ENCODE results near the gene TMEM170B.

The TMEM170B gene, protein sequence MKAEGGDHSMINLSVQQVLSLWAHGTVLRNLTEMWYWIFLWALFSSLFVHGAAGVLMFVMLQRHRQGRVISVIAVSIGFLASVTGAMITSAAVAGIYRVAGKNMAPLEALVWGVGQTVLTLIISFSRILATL

DNA sequence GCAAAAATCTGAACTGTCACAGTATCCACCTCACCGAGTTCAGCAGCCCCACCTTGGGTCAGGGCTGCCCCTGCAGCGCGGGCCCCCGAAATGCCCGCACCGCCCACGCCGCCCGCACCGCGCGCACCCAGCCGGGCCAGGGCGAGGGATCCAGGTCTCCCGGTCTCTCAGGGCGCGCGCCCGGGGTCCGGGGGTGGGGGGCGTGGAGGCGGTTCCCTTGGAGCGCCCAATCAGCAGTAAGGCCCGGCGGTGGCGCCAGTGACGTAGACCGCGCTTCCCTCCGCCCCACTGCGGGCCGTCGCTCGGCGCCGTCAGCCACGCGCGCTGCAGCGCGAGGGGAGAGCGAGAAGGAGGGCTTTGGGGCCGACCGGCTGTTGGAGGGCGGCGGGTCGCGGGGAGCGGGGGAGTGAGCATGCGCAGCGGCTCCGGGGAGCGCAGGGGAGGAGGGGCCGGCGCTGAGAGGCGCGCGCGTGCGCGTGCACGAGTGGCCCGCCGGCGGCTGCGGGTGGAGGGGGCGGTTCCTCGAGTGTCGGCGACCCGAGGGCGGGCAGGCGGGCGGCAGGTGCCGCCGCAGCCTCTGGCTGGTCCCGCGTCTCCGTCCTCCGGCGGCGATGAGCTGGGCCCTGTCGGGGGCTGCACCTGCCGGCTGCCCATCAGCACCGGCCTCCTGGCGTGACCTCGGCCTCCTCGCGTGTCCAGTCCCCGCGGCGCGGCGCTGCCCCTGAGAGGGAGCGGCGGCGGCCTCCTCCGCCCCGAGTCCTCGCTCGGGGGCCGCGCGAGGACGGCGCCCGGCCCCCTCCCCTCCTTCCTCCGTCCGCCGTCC lies at the start of gene TMEM170B:
TSS of gene TMEM170B (plus strand) at position 521 of the 823 bp plus-strand sequence. CDS start 529 bp downstream, outside the sequence.
- peak; percentile 53 for DNase-seq (ENCODE audit: low read depth, low spot score)

DNA sequence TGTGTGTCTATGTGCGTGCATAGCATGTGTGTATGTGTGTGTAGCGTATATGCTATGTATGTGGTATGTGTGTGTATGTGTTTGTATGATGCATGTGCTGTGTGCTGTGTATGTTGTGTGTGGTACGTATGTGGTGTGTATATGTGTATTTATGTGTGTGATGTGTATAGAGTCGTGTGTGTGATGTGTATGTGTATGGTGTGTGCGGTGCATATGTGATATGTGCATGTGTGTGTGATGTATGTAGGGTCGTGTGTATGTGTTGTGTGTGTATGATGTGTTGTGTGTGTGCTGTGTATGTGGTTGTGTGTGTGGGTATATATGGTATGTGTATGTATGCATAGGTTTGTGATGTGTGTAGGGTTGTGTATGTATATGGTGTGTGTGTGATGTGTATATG lies 46.6 kb upstream of the TMEM170B start:
- no peak for DNase-seq (ENCODE audit: low read depth, low spot score)

DNA sequence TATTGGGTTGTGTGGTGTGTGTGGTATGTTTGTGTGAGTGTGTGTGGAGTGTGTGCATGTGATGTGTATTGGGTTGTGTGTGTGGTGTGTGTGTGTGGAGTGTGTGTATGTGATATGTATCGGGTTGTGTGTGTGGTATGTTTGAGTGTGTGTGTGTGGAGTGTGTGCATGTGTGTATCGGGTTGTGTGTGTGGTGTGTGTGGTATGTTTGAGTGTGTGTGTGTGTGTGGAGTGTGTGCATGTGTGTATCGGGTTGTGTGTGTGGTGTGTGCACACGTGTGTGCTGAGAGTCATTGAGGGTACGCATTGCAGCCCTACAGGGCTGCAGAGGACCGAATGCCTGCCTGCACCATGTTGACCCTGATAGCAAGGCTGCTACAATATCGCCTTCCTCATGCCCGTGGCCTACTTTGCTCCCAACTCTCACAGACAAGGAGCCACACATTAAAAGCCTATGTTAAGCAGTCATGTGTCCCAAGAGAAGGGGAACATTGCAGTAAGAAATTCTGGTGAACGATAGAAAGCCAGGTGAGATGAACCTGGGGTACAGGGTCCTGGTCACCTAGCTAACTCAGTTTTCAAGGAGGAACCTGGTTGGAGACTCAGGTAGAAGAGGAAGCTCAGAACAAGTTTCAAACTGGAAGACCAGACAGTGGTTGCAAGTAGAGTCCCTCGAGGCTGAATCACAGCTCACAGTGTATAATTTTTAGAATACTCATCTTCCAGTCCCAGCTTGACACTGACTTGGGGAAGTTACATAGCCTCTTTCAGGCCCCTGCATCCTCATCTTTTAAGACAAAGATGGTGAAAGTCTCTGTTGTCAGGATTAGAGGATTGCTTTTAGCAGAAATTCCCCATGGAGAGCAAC lies 45.7 kb upstream of the TMEM170B start:
- no peak for DNase-seq (ENCODE audit: low read depth, low spot score)

DNA sequence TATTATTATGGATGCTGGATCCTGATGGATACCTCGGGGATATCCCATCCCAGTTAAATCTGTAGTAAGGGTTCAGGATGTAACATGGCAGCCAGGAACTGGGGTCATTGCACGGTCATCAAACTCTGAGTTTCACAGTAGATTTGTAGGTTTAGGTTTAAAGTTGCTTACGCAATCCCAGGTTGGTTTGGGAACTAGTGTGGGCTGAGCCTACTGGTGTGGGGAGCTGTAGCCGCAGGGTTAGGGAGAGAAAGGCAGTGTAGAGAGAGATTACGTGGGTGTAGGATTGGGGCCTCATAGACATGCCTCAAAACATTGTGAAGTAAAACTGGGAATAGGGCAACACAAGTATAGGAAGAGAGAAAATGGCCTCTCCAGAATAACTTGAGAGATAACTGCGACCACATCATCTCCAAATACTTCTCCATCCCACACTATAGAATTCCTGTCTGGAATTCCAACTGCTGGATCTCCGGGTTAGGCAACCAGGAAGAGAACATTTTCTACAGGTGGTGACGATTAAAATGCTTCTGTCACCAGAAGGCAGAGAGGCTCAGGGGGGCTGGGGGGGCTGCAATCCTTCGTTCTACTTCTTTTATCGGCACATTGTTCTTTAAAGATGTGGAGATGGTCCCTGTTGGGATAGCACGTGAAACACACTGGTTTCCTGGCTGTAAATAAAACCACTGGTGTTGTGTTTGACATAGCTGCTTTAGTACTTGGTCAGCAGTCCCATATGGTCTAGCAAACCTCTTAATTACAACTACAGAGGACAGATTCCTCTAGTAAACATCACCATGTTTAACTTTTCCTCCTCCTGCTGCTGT lies 44.9 kb upstream of the TMEM170B start:
- no peak for DNase-seq (ENCODE audit: low read depth, low spot score)

DNA sequence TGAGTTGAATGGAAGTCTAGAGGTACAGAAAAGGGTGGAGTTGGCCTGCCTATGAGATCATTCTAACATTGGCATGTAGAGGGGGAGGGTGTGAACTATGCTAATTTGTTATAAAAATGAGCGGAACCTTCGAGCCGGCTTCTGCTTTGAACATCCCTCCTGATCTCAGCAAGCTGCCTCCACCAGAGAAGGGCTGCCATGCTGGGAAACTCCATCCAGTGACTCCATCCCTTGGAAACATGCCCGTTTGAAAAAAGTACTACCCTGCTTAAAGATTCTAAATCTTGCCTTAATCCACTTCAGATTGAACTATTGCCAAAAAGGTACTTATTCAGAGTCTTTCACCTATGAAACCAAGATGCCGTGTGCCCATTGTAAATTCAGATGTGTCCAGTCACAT lies 43.6 kb upstream of the TMEM170B start:
- DNase-seq (ENCODE audit: low read depth, low spot score): no peak

DNA sequence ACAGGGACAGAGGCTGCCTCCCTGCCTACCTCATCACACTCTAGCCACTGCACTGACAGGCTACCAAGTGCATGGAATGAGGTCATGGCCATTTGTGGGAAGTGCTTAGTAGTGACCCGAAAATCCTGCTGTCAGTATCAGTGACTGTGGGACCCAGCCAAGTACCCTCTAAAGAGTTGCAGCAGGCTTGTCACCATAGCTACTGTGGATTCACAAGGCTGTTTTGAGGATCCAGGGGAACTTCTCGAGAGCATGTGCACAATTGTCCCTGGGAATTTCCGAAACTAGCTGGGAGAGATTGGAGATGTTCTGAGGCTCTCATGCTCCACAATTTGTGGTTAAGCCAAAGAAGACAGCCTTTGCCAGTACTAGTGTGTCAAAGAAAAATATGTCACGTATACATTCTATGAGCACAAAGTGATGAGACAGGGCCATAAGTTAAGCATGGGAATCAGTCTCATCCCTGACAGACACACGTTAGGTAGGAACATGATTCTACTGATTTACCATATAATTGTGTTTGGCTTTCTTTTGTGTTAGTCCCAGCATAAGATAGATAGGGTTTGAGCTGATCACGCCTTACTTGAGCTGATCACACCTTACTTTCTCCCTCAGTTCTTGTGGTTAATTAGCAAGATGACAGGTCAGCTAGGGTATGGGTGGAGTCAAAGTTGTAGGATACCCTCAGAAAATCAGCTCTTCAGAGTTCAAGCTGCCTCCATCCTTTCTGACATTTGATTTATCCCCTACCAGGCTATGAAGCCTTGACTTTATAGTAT lies 42.6 kb upstream of the TMEM170B start:
- no peak for DNase-seq (ENCODE audit: low read depth, low spot score)

DNA sequence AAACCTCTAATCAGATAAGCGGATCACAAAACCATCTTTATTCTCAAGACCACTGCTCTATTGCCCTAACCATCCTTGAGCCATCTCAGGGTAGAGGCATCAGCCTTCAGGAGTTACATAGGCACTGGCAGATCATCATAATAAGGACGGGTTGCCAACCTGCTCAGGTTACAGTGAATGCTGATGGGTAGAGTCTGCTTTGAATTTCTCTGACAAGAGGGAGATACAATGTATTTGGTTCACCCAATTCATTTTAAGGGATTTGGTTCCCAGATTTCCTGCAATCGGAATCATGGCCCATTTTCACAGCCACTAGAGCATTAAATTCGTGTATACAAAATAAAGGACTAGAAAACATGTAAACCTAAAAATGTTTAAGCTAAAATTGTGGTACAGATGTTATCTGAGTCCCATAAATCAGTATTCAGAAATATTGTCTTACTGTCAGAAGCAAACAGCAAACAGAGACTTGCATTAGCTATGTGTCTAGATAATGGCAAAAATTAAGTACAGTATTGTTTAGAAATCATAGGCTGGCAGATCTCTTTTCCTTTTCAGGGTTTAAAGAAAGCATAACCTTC lies 41.9 kb upstream of the TMEM170B start:
- DNase-seq (ENCODE audit: low read depth, low spot score): no peak

DNA sequence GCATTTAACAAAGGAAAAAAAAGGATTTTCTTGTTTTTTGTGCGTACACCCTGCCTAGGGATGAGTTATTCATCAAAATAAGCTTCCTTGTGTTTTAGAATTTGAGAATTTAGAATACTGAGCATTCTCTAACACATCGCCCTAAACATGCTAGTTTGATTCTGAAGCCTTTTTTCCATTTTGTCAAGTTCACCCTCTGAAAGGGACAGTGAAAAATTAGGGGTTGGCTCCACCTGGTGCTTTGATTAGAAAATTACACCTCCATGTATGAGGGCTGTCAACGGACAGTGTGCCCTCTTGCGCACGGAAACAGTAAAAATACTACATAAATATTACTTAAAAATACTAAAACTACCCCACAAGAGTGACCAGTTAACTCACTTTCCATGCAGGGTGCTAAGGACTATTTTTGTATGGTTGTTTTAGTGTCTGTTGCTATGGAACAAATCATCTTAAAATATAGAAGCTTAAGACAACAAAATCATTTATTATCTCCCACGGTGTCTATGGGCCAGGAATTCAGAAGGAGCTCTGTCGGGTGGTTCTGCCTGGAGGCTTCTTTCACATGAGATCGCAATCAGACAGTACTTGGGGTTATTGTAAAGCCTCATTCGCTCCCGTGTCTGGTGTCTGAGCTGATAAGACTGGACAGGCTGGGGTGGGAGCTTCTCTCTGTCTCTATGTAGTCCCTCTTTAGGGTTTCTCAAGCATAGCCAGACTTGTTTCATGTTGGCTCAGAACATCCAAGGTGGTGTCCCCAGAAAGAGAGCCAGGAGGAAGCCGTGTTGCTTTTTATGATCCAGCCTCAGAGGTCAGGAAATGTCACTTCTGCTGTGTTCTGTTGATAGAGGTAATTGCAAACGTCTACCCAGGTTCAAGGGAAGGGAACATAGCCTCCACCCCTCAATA lies 41.1 kb upstream of the TMEM170B start:
- peak; percentile 67 for DNase-seq (ENCODE audit: low read depth, low spot score)

DNA sequence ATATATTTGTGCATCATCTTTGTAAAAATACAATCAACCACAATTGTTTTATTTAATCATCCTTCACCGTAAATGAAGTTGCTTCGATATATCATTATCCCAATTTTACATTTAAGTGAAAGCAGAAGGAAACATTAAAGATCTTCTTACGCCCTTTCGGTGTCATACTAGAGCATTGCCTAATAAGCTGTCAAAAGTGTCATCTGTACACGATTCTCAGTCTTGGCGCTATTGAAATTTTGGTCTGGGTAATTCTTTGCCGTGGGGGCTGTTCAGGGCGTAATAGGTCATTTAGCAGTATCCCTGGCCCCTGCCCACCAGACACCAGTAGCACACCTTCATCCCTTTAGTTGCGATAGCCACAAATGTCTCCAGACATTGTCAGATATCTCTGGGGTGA lies 40.4 kb upstream of the TMEM170B start:
- DNase-seq (ENCODE audit: low read depth, low spot score): no peak

DNA sequence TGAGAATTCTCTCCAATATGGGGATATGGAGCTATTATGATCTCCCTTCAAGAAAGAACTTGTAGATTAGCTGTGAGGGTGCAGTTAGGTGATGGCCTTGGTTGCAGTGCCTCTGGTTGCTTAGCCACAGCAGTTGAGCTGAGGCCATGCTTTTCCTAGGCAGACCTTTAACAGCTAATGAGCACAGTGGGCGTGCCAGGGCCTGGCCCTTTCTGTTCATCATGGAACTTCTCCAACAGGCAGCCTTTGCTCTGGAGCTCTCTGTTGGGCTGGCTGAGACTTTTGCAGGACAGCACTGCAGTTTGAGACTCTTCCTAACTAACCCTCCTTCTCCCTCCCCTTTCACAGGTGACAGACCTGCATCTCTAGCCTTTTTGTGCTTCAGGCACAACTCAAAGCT lies 39.7 kb upstream of the TMEM170B start:
- DNase-seq (ENCODE audit: low read depth, low spot score): no peak

DNA sequence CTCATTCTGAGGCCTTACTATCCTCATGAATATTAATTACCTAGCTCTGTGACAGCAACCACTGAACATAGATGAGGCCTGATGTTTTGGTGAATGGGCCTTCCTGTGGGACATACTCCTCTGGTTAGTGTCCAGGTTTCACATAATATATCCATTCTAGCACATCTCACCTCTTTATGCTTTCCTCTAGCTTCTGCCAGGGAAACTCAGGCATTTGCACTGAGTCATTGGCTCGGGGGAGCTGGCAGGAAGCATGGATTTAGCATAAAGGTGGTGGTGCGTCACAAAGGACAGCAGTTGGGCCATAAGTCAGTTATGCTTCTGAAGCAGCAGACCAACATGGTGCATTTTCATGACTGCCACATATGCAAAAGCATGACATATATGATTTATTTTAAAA lies 37.5 kb upstream of the TMEM170B start:
- DNase-seq (ENCODE audit: low read depth, low spot score): no peak

DNA sequence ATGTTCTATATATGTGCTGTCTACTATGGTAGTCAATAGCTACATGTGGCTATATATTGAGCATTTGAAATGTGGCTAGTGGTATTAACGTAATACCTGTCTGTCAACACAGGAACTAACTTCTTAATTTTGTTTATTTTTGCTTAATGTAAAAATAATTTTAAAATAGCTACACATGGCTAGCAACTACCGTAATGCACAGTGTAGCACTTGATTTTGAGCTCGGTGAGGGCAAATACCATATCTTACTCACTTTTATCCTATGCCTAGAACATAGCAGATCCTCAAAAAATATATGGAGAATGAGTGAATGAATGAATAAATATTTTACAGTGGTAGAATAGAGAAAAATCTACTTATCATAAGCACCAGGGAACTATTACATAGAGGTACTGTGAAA lies 28.1 kb upstream of the TMEM170B start:
- DNase-seq (ENCODE audit: low read depth, low spot score): no peak

DNA sequence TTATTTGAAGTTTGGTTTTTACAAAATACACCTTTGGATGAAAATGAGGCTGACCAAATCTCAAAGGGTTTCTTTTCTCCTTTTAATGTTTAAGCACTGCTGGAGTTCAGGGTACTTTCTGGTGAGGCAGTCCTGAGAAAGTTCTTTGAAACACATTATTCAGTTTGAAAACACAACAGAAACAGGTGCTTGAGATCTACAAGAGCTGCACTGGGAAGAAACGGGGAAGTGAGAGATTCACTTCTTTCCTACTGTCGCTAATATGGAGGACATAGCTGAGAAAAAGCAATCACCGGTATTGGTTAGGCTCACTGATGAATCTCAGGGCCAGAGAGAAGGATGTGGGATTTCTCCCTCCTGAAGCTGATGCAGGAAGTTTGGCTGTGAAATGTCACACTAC lies 22.9 kb upstream of the TMEM170B start:
- no peak for DNase-seq (ENCODE audit: low read depth, low spot score)

DNA sequence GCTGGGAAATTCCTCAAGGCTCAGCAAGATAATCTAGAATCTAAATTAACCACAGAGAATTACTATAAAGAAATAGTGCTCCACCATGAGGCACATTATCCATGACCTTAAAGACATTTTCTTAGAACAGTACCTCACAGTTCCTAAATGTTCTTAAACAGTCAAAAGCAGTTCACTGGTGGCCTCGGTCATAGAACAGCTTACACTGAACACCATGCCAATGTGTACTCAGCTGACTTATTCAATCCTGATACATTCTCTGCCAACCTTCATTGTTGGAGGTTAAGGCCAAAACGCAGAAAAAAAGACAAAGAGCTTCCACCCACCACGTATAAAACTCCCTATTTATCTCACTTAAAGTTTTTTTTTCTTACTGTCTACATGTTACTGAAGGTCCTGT lies 21.8 kb upstream of the TMEM170B start:
- DNase-seq (ENCODE audit: low read depth, low spot score): no peak

DNA sequence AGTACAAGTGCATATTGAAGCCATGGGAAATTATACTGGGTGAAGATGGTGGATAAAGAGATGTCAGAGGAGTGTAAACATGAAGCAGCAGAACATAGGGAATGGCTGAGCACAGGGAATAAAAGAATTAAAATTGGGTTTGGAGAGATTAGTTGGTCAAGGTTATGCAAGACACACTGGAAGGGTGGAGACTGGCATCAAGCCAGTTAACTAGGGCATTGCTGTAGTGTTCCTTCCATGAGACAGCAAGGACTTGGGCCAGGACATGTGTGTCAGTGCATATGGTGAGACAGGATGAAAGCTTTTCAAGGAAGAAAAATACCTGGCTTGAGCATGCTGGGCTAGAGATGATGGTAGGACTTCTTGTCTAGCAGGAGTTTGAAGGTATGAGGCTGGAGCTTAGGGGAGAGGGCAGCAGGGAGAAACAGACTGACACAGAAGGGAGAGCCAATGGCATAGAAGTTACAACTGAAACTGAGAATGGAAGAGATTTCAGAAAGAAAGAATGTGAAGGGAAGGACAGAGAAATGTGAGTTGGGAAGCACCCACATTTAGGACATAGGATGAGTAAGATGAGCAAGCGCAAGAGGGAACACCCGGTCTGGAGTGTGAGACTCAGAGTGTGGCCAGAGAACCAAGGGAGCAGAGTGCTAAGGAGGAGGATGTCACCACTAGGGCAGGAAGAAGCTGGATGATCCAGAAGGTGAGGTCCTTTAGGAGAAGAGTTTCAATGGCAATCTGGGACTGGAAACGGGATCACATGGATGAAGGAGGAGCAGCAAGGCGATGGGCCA lies 14.5 kb upstream of the TMEM170B start:
- no peak for DNase-seq (ENCODE audit: low read depth, low spot score)

DNA sequence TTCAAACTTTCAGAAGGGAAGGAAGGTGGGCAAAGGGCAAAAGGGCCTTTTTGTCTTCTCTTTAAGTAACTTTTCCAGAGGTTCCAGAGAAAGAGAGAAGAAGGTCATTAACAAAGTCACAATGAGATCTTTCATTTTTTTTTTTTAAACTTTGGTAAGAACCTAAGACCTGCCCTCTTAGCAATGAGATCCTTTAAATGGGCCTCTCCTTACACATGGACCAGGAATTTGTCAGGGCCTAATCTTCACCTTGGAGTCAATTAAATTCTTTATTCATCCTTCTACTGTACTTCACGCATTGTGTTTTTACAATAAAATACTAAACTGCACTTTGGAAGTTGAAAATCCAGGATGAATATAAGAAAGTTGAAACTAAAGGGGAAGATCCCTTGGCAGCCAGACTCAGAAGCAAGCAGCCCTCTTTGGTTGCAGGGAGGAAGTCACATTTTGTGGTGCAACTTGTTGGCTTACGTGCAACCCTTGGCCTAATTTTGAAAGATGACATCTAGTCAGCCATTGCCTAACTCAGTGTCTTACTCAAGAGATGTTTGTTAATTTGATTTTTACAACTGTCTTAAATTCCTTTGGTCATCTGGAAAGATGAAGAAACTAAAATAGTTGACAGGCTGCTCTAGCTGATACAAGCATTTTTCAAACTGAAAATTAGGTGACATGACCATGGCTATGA lies 11.9 kb upstream of the TMEM170B start:
- DNase-seq (ENCODE audit: low read depth, low spot score): no peak

DNA sequence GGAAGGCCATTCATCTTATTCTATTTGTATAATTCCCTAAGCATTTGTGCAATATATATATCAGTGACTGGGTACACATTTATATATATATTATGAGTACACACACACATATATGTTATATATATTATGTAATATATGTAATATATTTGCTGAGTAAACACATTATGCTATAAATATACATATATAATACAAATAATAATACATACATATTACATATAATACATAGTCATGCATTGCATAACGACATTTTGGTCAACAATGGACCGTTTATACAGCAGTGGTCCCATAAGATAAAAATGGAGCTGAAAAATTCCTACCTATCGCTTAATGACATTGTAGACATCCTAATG lies 11.4 kb upstream of the TMEM170B start:
- no peak for DNase-seq (ENCODE audit: low read depth, low spot score)

DNA sequence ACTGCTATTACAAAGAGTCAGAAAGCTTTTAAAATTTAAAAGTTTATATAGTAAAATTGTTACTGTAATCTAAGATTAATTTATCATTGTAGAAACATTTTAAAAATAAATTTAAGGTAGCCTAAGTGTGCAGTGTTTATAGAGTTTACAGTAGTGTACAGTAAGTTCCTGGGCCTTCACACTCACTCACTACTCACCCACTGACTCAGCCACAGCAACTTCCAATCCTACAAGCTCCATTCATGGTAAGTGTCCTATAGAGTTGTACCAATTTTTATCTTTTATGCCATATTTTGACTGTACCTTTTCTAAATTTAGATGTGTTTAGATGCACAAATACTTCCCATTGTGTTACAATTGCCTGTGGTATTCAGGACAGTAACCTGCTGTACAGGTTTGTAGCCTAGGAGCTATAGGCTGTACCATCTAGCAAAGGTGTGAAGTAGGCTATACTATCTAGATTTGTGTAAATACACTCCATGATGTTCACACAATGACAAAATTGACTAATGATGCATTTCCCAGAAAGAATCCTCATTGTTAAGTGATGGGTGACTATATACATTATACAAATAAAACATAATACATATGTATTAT lies 10.2 kb upstream of the TMEM170B start:
- no peak for DNase-seq (ENCODE audit: low read depth, low spot score)
